Pericardium fibroblast (primary cell): ENCODE results near the gene ERC1. TPM values are rescaled to one million over a fixed set of nuclear protein-coding genes. Genes with fewer than 3 reads are reported as not detected.

Experiments
- total RNA-seq: library from RNA; depleted of rRNA; stranded (reverse); fragments of >200 nt; gene quantifications from 2 replicates; pipeline ENCODE4 v1.2.3, GENCODE V29; 2015

The ERC1 gene
- 12.0 and 13.9 TPM in 2 replicates for total RNA-seq

GRCh38 chr12:990661-991349, at the start of gene ERC1:
Gene ERC1 (plus strand): TSS chr12:991223. CDS start chr12:1027904, 36,681 bp downstream.

DNA sequence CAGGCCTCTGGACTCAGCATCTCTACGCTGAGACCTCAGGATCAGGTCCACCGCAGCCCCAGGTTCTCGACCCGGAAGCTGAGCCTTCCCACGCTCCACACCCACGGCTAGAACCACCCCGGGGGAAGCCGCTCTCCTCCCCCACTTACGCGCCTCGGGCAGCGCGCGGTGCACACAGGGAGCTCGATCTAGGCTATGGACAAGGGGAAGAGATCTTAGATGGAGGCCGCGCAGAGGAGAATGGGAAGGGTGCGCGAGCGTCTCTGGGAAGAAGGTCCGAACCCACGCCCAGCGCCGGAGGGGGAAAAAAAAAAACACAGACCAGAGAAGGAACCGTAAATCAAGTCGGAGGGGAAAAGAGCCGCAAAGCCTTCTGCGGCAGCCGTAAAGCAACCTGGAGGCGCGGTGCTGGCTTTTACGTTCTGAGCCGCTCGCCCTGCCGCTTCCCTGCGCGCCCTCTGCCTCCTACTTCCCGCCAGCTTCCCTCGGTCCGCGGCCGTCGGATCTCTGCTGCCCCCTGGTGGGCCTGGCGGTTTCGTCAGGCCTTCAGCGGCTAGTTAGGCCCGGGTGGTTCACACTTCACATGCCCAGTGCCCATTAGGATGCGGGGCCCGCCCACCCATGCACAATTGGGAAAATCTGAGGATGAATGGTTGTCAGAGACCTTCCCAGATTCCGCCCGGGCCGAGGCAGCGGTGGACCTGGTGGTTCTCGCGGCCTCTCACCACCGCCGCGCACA, 41.4 kb upstream of the ERC1 start, which contains the start of gene RAD52:
TSS of gene RAD52 (minus strand) at position 242 of the 739 bp plus-strand sequence. CDS start 16,636 bp downstream, outside the sequence.

Other genes with a start within 250 kb of the ERC1 start
- 42.6 and 51.7 TPM in 2 replicates for gene WNK1, start 238.6 kb upstream of the ERC1 start, total RNA-seq
- 2.2 and 9.7 TPM in 2 replicates for gene RAD52, start 41.5 kb upstream of the ERC1 start, total RNA-seq